Activated T-helper 1 cell treated with anti-CD3 and anti-CD28 coated beads, Interleukin-12 subunit alpha, Interleukin-12 subunit beta, Interleukin-2, Interleukin-4 antibody, amounts not matched to agents 30 ng/mL and 10 ng/mL and 1 ng/mL, durations not matched to agents 14 hours and 24 hours and 36 hours (primary cell): ENCODE measurements around the gene SLC39A11. TPM values are rescaled to one million over a fixed set of nuclear protein-coding genes. Genes with fewer than 3 reads are reported as not detected.

ENCODE experiments used
- DNase-seq: peaks from one replicate; pipeline ENCODE4 v3.0.0; 2021; ENCODE audit warnings: low spot score
- H3K27ac Mint-ChIP-seq: one replicate; pipeline ENCODE4 v1.8.0; 2021; ENCODE audit warnings: mild to moderate bottlenecking, mixed read lengths
- H3K27me3 Mint-ChIP-seq: one replicate; pipeline ENCODE4 v1.8.0; 2022; ENCODE audit warnings: mild to moderate bottlenecking, moderate library complexity, mixed read lengths; ENCODE audit not compliant: insufficient read depth
- H3K36me3 Mint-ChIP-seq: one replicate; pipeline ENCODE4 v1.8.0; 2021; ENCODE audit warnings: low read depth, mixed read lengths
- H3K4me1 Mint-ChIP-seq: one replicate; pipeline ENCODE4 v1.8.0; 2021; ENCODE audit warnings: low read depth, mixed read lengths
- H3K4me3 Mint-ChIP-seq: one replicate; pipeline ENCODE4 v1.8.0; 2021; ENCODE audit warnings: mild to moderate bottlenecking, moderate library complexity, mixed read lengths
- H3K9me3 Mint-ChIP-seq: one replicate; pipeline ENCODE4 v1.8.0; 2021; ENCODE audit warnings: mixed read lengths
- intact Hi-C: fragments of 100-400 bp; cut with micrococcal nuclease; formaldehyde crosslinking; loops from one replicate; pipeline ENCODE4 v1.15.1; 2024
- total RNA-seq: library from RNA; stranded (reverse); gene quantifications from 2 replicates; pipeline ENCODE4 v1.2.3, GENCODE V29; 2022

SLC39A11 gene
- total RNA-seq, 1 donor from 2014 or later: 20.9 TPM

GRCh38 chr17:72985882-72986720 is 106.4 kb downstream of the SLC39A11 start:
- no peaks in the 10 kb centered on the region for H3K9me3 Mint-ChIP-seq
- H3K27me3 Mint-ChIP-seq: no peaks in the 10 kb centered on the region
- intact Hi-C loops: loop anchor here (1.0 to 2.0 kb wide), 5 partner anchors 107 to 426 kb away; partner anchors contain the start of gene SLC39A11
- peak; percentile 28 for DNase-seq
- no peaks in the 10 kb centered on the region for H3K36me3 Mint-ChIP-seq
- H3K4me1 Mint-ChIP-seq: no peaks in the 10 kb centered on the region
- no peak overlapping the region for H3K4me3 Mint-ChIP-seq
- no peak overlapping the region for H3K27ac Mint-ChIP-seq

DNA sequence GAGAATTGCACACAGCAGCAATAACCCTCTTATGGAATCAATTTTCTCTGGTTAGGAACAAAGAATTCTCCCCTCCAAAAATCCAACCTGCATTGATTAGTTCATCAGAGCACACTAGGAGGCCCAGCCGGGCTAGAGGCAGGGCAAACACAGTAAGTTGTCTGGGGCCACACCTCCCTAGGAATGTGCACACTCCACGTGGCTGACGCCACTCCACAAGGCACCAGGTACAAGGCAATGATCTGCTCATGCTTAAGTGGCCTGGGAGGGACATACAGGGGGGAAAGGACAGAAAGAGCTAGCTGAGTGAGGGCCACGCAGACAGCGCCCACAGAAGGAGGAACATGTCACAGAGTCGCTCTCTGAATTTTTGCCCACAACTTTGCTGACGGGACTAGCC is 107.6 kb downstream of the SLC39A11 start:
- Mint-ChIP-seq H3K9me3 (no peaks in the 10 kb centered on the region), H3K4me3 (no peak overlapping the region), H3K27ac (no peak overlapping the region), H3K36me3 (no peaks in the 10 kb centered on the region), H3K4me1 (no peaks in the 10 kb centered on the region), H3K27me3 (no peaks in the 10 kb centered on the region)
- DNase-seq: no peak
- intact Hi-C loops: no loop called here

GRCh38 chr17:72984145-72984925 is 108.2 kb downstream of the SLC39A11 start:
- no peaks in the 10 kb centered on the region for H3K36me3 Mint-ChIP-seq
- no peaks in the 10 kb centered on the region for H3K27me3 Mint-ChIP-seq
- DNase-seq: no peak
- H3K4me1 Mint-ChIP-seq: no peaks in the 10 kb centered on the region
- H3K9me3 Mint-ChIP-seq: no peaks in the 10 kb centered on the region
- H3K4me3 Mint-ChIP-seq: no peak overlapping the region
- H3K27ac Mint-ChIP-seq: no peak overlapping the region
- intact Hi-C loops: no loop called here

DNA sequence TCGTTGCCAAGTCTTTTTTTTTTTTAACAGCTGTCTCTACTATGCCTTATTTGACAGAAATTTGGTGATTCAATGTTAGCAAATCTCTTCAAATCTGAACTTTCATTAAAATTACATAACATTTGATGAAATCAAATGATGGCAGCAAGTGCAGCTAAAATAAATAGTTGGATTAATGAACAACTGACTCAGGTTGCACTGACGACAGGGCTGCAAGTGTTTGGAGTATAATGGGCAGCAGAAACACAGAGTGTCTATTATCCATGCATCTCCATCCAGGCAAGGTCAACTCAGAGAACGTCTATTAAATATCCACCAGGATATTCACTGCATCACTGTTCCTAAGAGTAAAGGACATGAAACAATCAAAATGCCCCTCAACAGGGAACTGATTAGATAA is 109.8 kb downstream of the SLC39A11 start:
- Mint-ChIP-seq H3K9me3 (no peaks in the 10 kb centered on the region), H3K4me3 (no peak overlapping the region), H3K4me1 (peaks cover 6% of the 10 kb centered on the region), H3K27ac (no peak overlapping the region), H3K27me3 (no peaks in the 10 kb centered on the region), H3K36me3 (no peaks in the 10 kb centered on the region)
- DNase-seq: no peak
- intact Hi-C loops: no loop called here

- Mint-ChIP-seq H3K27ac (no peak overlapping the region), H3K27me3 (no peaks in the 10 kb centered on the region), H3K4me1 (peaks cover 11% of the 10 kb centered on the region), H3K9me3 (no peaks in the 10 kb centered on the region), H3K4me3 (no peak overlapping the region), H3K36me3 (no peaks in the 10 kb centered on the region)
- DNase-seq: no peak
- intact Hi-C loops: no loop called here
Measured at GRCh38 chr17:72978593-72979218, 113.8 kb downstream of the SLC39A11 start.

DNA sequence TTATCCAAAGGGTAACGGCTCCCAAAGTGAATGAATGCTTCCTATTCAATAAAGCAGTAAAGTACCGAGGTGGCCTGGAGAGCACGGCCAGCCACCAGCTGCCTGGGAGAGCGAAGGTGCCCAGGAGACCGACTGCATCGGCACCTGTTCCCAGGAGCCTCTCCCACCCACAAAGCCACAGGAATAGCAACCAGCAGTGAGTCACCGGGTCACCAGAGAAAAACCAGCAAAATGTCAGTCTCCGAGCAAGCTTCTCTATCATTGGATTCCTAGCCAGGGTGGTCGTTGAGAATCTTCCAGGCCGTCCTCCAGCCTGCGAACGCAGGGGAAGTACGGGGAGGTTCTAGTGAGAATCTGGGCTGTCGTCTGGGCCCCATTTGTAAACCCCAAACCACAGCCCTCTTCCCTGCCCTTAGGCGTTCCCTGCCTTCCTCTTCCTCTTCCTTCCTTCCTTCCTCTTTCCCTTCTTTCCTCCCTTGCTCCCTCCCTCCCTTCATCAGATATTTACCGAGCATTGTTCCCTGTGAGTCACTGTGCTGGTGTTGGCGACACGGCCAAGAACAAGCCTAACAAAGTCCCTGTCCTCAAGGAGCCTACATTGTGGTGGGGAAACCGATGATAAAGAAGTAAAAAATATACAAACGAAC is 114.6 kb downstream of the SLC39A11 start:
- no peaks in the 10 kb centered on the region for H3K27me3 Mint-ChIP-seq
- intact Hi-C loops: no loop called here
- no peak overlapping the region for H3K27ac Mint-ChIP-seq
- DNase-seq: no peak
- no peaks in the 10 kb centered on the region for H3K36me3 Mint-ChIP-seq
- H3K4me3 Mint-ChIP-seq: no peak overlapping the region
- peaks cover 11% of the 10 kb centered on the region for H3K4me1 Mint-ChIP-seq
- no peaks in the 10 kb centered on the region for H3K9me3 Mint-ChIP-seq

- intact Hi-C loops: no loop called here
- H3K27me3 Mint-ChIP-seq: no peaks in the 10 kb centered on the region
- peaks cover 11% of the 10 kb centered on the region for H3K4me1 Mint-ChIP-seq
- H3K36me3 Mint-ChIP-seq: no peaks in the 10 kb centered on the region
- H3K9me3 Mint-ChIP-seq: no peaks in the 10 kb centered on the region
- H3K27ac Mint-ChIP-seq: no peak overlapping the region
- no peak for DNase-seq
- H3K4me3 Mint-ChIP-seq: no peak overlapping the region
Measured at GRCh38 chr17:72976971-72977770, 115.3 kb downstream of the SLC39A11 start.

DNA sequence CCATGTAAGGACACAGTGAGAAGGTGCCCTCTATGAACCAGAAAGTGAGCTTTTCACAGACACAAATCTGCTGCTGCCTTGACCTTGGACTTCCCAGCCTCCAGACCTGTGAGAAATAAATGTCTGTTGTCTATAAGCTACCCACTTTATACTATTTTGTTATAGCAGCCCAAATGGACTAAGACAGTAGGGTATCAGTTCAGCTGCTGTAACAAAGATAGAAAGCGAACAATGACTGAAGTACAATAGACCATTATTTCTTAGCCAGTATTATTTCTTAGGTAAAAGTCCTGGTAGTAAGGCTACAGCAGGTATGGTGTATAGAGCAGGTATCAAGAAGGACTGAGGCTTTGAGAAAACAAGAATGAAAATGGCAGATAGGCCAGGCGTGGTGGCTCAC is 117.0 kb downstream of the SLC39A11 start:
- Mint-ChIP-seq H3K27me3 (no peaks in the 10 kb centered on the region), H3K9me3 (no peaks in the 10 kb centered on the region), H3K36me3 (no peaks in the 10 kb centered on the region), H3K27ac (no peak overlapping the region), H3K4me3 (no peak overlapping the region), H3K4me1 (peaks cover 11% of the 10 kb centered on the region)
- intact Hi-C loops: no loop called here
- no peak for DNase-seq

DNA sequence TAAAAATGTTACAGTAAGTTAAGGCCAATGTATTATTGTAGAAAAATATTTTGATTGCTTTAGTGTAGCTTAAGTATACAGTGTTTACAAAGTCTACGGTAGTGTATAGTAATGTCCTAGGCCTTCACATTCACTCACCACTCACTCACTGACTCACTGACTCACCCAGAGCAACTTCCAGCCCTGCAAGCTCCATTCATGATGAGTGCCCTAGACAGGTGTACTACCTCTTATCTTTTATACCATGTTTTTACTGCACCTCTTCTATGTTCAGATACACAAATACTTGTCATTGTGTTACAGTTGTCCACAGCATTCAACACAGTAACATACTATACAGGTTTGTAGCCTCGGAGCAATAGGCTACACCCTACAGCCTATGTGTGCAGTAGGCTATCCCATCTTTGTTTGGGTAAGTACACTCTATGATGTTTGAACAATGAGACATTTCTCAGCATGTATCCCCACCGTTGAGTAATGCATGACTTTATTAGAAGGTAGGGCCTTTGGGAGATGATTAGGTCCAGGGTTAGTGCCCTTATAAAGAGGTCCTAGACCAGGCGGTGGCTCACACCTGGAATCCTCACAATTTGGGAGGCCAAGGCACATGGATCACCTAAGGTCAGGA is 117.8 kb downstream of the SLC39A11 start:
- H3K36me3 Mint-ChIP-seq: no peaks in the 10 kb centered on the region
- peaks cover 11% of the 10 kb centered on the region for H3K4me1 Mint-ChIP-seq
- H3K9me3 Mint-ChIP-seq: no peaks in the 10 kb centered on the region
- intact Hi-C loops: no loop called here
- H3K4me3 Mint-ChIP-seq: no peak overlapping the region
- no peak overlapping the region for H3K27ac Mint-ChIP-seq
- H3K27me3 Mint-ChIP-seq: no peaks in the 10 kb centered on the region
- no peak for DNase-seq

GRCh38 chr17:72972263-72972951 is 120.1 kb downstream of the SLC39A11 start:
- H3K9me3 Mint-ChIP-seq: no peaks in the 10 kb centered on the region
- no peak overlapping the region for H3K27ac Mint-ChIP-seq
- peaks cover 3% of the 10 kb centered on the region for H3K4me1 Mint-ChIP-seq
- no peak overlapping the region for H3K4me3 Mint-ChIP-seq
- no peak for DNase-seq
- intact Hi-C loops: no loop called here
- no peaks in the 10 kb centered on the region for H3K36me3 Mint-ChIP-seq
- no peaks in the 10 kb centered on the region for H3K27me3 Mint-ChIP-seq

- Mint-ChIP-seq H3K9me3 (no peaks in the 10 kb centered on the region), H3K36me3 (no peaks in the 10 kb centered on the region), H3K4me3 (no peak overlapping the region), H3K4me1 (no peaks in the 10 kb centered on the region), H3K27me3 (no peaks in the 10 kb centered on the region), H3K27ac (no peak overlapping the region)
- no peak for DNase-seq
- intact Hi-C loops: no loop called here
Measured at GRCh38 chr17:72971226-72971880, 121.1 kb downstream of the SLC39A11 start.
